Choroid plexus epithelial cell (primary cell): ENCODE measurements around the gene RAB24.
A peak's percentile ranks its signal among the peaks of the same experiment; 100 is the strongest.

Source experiments
- DNase-seq: peaks from one replicate; pipeline ENCODE4 v3.0.0-alpha.2; 2010; ENCODE audit warnings: low read depth
- H3K4me3 ChIP-seq: 2 replicates; pipeline ENCODE4 v1.5.1; 2011; ENCODE audit warnings: low read depth, mild to moderate bottlenecking, control low read depth, low read length, moderate library complexity
- TF ChIP-seq, protein P1 (sequence below): conservative IDR thresholded peaks from 2 replicates; pipeline ENCODE4 v1.5.1; 2011; ENCODE audit warnings: low read depth, mild to moderate bottlenecking, control low read depth, inconsistent platforms, low read length, moderate library complexity

The RAB24 gene

DNA sequence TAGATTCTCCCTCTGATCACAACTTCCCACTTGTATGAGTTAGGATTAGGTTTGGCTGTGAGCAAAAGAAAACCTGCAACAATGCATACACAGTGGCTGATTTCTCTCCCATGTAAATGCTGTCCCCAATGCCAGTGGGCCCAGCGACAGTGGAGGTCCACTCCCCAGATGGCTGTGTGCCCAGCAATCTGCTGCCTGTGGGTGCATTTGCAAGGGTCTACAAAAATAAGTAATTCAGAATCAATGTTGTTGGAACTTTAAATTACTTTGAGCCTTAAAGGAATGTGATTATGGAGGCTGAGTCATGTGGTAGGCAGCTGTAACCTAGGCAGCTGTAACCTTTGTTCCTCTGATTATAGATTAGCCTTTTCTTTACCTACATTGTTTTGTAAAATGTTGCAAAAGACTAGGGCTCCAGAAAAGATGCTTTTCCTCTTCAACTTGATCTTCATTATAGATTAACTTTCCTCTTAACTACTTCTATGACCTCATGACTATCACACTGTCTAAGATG, 22.4 kb upstream of the RAB24 start:
- no peak for DNase-seq
- no peak overlapping the region for H3K4me3 ChIP-seq
- TF ChIP-seq, protein P1, sequence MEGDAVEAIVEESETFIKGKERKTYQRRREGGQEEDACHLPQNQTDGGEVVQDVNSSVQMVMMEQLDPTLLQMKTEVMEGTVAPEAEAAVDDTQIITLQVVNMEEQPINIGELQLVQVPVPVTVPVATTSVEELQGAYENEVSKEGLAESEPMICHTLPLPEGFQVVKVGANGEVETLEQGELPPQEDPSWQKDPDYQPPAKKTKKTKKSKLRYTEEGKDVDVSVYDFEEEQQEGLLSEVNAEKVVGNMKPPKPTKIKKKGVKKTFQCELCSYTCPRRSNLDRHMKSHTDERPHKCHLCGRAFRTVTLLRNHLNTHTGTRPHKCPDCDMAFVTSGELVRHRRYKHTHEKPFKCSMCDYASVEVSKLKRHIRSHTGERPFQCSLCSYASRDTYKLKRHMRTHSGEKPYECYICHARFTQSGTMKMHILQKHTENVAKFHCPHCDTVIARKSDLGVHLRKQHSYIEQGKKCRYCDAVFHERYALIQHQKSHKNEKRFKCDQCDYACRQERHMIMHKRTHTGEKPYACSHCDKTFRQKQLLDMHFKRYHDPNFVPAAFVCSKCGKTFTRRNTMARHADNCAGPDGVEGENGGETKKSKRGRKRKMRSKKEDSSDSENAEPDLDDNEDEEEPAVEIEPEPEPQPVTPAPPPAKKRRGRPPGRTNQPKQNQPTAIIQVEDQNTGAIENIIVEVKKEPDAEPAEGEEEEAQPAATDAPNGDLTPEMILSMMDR: no peak

DNA sequence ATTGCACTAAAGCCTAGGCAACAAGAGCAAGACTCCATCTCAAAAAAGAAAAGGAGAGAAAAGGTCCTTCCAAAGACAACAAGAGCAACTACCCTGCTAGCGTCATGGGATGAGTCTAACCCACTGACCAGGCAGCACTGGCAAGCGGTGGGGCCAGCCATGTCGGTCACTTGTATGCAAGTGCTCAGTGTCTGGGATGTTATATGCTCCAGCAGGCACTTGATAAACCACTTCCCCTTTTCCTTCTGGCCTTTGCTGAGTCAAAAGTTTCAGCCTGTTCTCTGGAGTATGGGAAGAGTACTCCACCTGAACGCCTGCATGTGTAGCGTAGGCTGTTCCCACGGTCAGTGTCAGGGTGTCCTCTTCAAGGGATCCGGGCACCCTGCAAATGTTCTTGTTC, 17.4 kb upstream of the RAB24 start:
- no peak for DNase-seq
- H3K4me3 ChIP-seq: no peak overlapping the region
- TF ChIP-seq, protein P1: no peak

DNA sequence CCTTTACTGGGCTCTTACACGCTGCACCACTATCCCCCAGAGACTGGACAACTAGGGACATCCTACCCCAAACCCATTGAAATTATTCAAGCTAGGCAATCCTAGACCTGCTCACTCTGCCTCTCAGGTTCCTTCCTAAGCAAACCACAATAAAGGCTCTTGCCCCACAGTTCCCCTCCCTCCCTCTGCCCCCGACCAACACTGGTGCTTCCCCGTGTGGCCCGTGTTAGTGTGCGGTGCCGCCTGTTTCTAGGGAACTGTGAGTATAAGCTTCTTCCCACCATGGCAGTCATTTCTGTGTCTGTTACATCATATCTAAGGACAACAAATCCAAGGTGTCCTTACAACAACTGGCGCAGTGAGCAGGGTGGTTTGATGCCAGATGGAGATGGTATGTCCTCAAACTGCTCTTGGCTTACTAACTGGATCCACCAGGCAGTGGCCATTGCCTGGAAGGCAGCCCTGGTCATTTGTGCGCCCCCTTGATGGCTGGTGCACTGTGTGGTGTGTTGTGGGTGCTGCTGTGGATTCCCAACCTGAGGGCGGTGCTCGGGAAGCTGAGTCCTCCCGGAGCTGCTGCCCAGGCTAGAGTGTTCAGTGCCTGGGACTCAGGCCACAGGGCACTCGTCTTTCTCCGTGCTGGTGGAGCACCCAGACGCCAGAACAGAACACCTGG, 16.5 kb upstream of the RAB24 start:
- TF ChIP-seq, protein P1: no peak
- no peak overlapping the region for H3K4me3 ChIP-seq
- DNase-seq: no peak

DNA sequence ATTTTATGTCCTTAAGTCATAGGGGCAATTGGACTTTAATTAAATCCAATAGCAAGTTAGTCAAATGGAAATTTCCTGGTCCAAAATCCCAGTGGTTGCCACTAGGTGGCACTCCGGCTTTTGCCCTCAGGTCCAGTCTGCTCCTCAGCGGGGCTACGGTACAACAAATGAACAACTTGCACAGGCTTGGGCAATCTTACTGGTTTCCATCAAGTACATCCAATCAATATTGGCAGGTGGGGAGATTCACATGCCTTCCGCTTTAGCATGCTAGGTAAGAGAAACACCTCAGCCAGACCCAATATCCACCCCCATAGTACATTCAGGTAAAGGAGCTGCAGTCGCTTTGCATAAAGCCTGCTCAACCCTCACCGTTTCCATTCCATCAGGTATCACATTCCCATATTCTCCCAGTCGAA, 14.4 kb upstream of the RAB24 start:
- H3K4me3 ChIP-seq: no peak overlapping the region
- peak; percentile 91 for DNase-seq
- TF ChIP-seq, protein P1: peak; percentile 95

DNA sequence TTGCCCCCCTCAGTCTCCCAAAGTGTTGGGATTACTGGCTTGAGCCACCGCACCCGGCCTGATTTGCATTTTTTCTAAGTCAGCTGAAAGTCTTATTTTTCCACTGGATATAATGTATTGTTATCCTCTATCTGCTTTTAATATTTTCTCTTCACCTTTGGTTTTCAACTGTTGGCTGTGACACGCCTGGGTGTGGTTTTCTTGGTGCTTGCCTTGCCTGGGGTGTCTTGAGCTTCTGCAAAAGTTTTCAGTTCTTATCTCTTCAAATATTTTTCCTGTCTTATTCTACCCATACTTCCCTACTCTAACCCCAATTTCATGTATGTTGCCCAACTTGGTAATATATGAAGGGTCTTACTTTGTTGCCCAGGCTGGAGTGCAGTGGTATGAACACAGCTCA, 12.5 kb upstream of the RAB24 start:
- H3K4me3 ChIP-seq: no peak overlapping the region
- TF ChIP-seq, protein P1: no peak
- DNase-seq: no peak

DNA sequence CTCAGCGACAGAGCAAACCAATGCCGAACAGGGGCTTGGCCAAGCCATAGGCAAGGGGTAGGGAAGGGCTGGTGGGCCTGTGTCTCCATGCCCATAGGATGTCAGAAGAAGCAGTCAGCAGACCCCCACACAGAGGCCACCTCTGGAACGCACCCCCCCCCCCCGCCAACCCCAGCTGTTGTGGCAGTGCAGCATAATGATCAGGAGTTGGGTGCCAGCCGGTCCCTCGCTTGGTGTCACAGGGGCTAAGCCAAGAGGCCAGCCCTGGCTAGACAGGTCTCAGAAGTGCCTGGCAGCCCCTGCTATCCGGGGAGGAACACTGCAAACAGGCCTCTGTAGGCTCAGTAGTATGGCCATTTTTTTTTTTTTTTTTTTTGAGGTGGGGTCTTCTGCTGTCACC, 11.9 kb upstream of the RAB24 start:
- DNase-seq: no peak
- TF ChIP-seq, protein P1: no peak
- no peak overlapping the region for H3K4me3 ChIP-seq
